Keratinocyte (primary cell): ENCODE data around the gene RNLS. TPM values are rescaled to one million over a fixed set of nuclear protein-coding genes. Genes with fewer than 3 reads are reported as not detected.
A peak's percentile ranks its signal among the peaks of the same experiment; 100 is the strongest.

Source experiments
- DNase-seq: peaks from one replicate; pipeline ENCODE4 v3.0.0-alpha.2; 2011; ENCODE audit warnings: low read depth, missing footprints, low spot score
- FAIRE-seq: peaks from 2 replicates; lab custom pipeline; 2011; peaks lifted over from hg19 to GRCh38; lab: Jason Lieb, UNC
- H2AFZ ChIP-seq: 2 replicates; pipeline ENCODE4 v1.6.0; 2012; ENCODE audit warnings: low read length, control low read depth, inconsistent platforms; ENCODE audit not compliant: control insufficient read depth
- H3K27ac ChIP-seq: 2 replicates; pipeline ENCODE4 v1.5.1; 2011; ENCODE audit warnings: low read length; ENCODE audit not compliant: control insufficient read depth, insufficient read depth
- H3K27me3 ChIP-seq: 3 replicates; pipeline ENCODE4 v1.6.0; 2011; ENCODE audit warnings: low read length; ENCODE audit not compliant: control insufficient read depth, insufficient read depth; ENCODE audit errors: extremely low read depth
- H3K36me3 ChIP-seq, 2 experiments: 2 replicates in 1 of 2; 3 replicates in 1 of 2; pipeline ENCODE4 v1.5.1; 2011; ENCODE audit warnings: low read length in 2 of 2, mild to moderate bottlenecking in 1 of 2; ENCODE audit not compliant: control insufficient read depth in 2 of 2, insufficient read depth in 2 of 2; ENCODE audit errors: extremely low read depth in 1 of 2
- H3K4me1 ChIP-seq: 3 replicates; pipeline ENCODE4 v1.5.1; 2011; ENCODE audit warnings: low read length; ENCODE audit not compliant: control insufficient read depth, insufficient read depth; ENCODE audit errors: extremely low read depth
- H3K4me2 ChIP-seq: 3 replicates; pipeline ENCODE4 v1.6.0; 2011; ENCODE audit warnings: low read depth, low read length; ENCODE audit not compliant: control insufficient read depth, insufficient read depth; ENCODE audit errors: extremely low read depth
- H3K4me3 ChIP-seq, 3 experiments: fragments of 200-600 bp in 1 of 3; sonication (generic) in 1 of 3; 2 replicates in 2 of 3; 3 replicates in 1 of 3; pipeline ENCODE4 v1.5.1; 2011 to 2016; ENCODE audit warnings: low read length in 3 of 3, mild to moderate bottlenecking in 3 of 3, control low read depth in 2 of 3, inconsistent platforms in 1 of 3, low read depth in 1 of 3, mixed read lengths in 1 of 3, mixed run types in 1 of 3, moderate library complexity in 1 of 3; ENCODE audit not compliant: control insufficient read depth in 2 of 3, insufficient read depth in 2 of 3; ENCODE audit errors: extremely low read depth in 1 of 3
- H3K79me2 ChIP-seq: 2 replicates; pipeline ENCODE4 v1.6.0; 2012; ENCODE audit warnings: low read length; ENCODE audit not compliant: control insufficient read depth, insufficient read depth
- H3K9ac ChIP-seq: 3 replicates; pipeline ENCODE4 v1.6.0; 2011; ENCODE audit warnings: low read length; ENCODE audit not compliant: control insufficient read depth, insufficient read depth; ENCODE audit errors: extremely low read depth
- H3K9me1 ChIP-seq: 3 replicates; pipeline ENCODE4 v1.6.0; 2011; ENCODE audit warnings: low read length; ENCODE audit not compliant: control insufficient read depth, insufficient read depth; ENCODE audit errors: extremely low read depth
- H3K9me3 ChIP-seq: 2 replicates; pipeline ENCODE4 v1.5.1; 2012; ENCODE audit warnings: low read depth, low read length; ENCODE audit not compliant: control insufficient read depth
- H4K20me1 ChIP-seq: 3 replicates; pipeline ENCODE4 v1.6.0; 2011; ENCODE audit warnings: low read length; ENCODE audit not compliant: control insufficient read depth, insufficient read depth; ENCODE audit errors: extremely low read depth
- CTCF ChIP-seq, 3 experiments: IDR thresholded peaks in 1 of 3; conservative IDR thresholded peaks in 1 of 3; optimal IDR thresholded peaks in 1 of 3; 2 replicates in 2 of 3; 3 replicates in 1 of 3; pipeline versions ENCODE3 to v1.5.1; 2011; ENCODE audit warnings: low read length in 3 of 3, mild to moderate bottlenecking in 3 of 3, moderate library complexity in 2 of 3, control low read depth in 1 of 3, inconsistent platforms in 1 of 3; ENCODE audit not compliant: insufficient read depth in 2 of 3; ENCODE audit errors: extremely low read depth in 1 of 3
- EZH2 ChIP-seq: IDR thresholded peaks from one replicate; pipeline ENCODE4 v1.6.1; 2012; ENCODE audit warnings: inconsistent platforms, mild to moderate bottlenecking, low read length, moderate library complexity
- dilution Hi-C: fragments of 300-500 bp; cut with MboI; formaldehyde crosslinking; loops from one replicate; pipeline ENCODE4 v1.7.0; 2020; ENCODE audit warnings: low sequenced_read_pairs; ENCODE audit not compliant: extremely low pct_ligation_motif_present
- polyA plus RNA-seq, 5 experiments: library from polyadenylated mRNA; depleted of rRNA in 3 of 5; stranded (reverse) in 3 of 5; stranded (forward) in 1 of 5; unstranded in 1 of 5; fragments of >200 nt; gene quantifications; 1 replicate in 1 of 5; 2 replicates in 3 of 5; 3 replicates in 1 of 5; pipeline versions ENCODE4 v1.2.1 to v1.2.3, GENCODE V29; 2011 to 2012; ENCODE audit warnings: missing spikeins in 2 of 5, low read depth in 1 of 5, low replicate concordance in 1 of 5

The RNLS gene
- polyA plus RNA-seq, 1 donor (not counting 4 experiments of a cell fraction or from before 2014, with no cell fraction given) = 6.8 TPM

- dilution Hi-C loops = no loop called here
- FAIRE-seq (no peak), DNase-seq (no peak)
- Histone ChIP-seq H3K4me2 (no peak overlapping the region), H3K27me3 (no peaks in the 10 kb centered on the region), H3K27ac (no peak overlapping the region), H2AFZ (no peak overlapping the region), H3K4me1 (no peaks in the 10 kb centered on the region), H4K20me1 (no peaks in the 10 kb centered on the region), H3K4me3 (no peak overlapping the region), H3K9me3 (no peaks in the 10 kb centered on the region), H3K9ac (no peak overlapping the region), H3K36me3 (no peaks in the 10 kb centered on the region), H3K79me2 (no peaks in the 10 kb centered on the region), H3K9me1 (no peaks in the 10 kb centered on the region)
- TF ChIP-seq EZH2 (no peak), CTCF (optimal IDR thresholded peaks at IDR 0.05 in 1 of 3, IDR thresholded peaks at IDR 0.05 in 1 of 3, conservative IDR thresholded peaks at IDR 0.05 in 1 of 3; ENCODE audit: extremely low read depth in 1 of 3, insufficient read depth in 2 of 3, low read length in 3 of 3) (no peak)
Measured at GRCh38 chr10:88409824-88410223, 173.3 kb downstream of the RNLS start.

GRCh38 chr10:88409236-88409635, 173.9 kb downstream of the RNLS start:
- FAIRE-seq (no peak), DNase-seq (peak; percentile 5)
- dilution Hi-C loops = no loop called here
- no peaks in the 10 kb centered on the region for H3K4me1 ChIP-seq
- no peaks in the 10 kb centered on the region for H3K27me3 ChIP-seq
- no peak overlapping the region for H3K4me3 ChIP-seq
- no peaks in the 10 kb centered on the region for H4K20me1 ChIP-seq
- no peak overlapping the region for H3K4me2 ChIP-seq
- H3K36me3 ChIP-seq = no peaks in the 10 kb centered on the region
- H2AFZ ChIP-seq = no peak overlapping the region
- no peak overlapping the region for H3K27ac ChIP-seq
- TF ChIP-seq EZH2 (no peak), CTCF (optimal IDR thresholded peaks at IDR 0.05 in 1 of 3, IDR thresholded peaks at IDR 0.05 in 1 of 3, conservative IDR thresholded peaks at IDR 0.05 in 1 of 3; ENCODE audit: extremely low read depth in 1 of 3, insufficient read depth in 2 of 3, low read length in 3 of 3) (no peak)
- H3K9ac ChIP-seq = no peak overlapping the region
- H3K9me1 ChIP-seq = no peaks in the 10 kb centered on the region
- H3K9me3 ChIP-seq = no peaks in the 10 kb centered on the region
- no peaks in the 10 kb centered on the region for H3K79me2 ChIP-seq
